Right renal cortex interstitium (tissue), 3 donors: Measurements from ENCODE around the gene ZNF304. TPM values are rescaled to one million over a fixed set of nuclear protein-coding genes. Genes with fewer than 3 reads are reported as not detected.

ENCODE experiments used
- DNase-seq, 3 donors: peaks; one replicate each; pipeline ENCODE4 v3.0.0-alpha.2; 2013; ENCODE audit warnings: low read depth in 3 of 3, low spot score in 2 of 3
- polyA plus RNA-seq, 3 donors: library from polyadenylated mRNA; unstranded; fragments of 120-200 nt; gene quantifications; one replicate each; pipeline ENCODE4 v1.2.1, GENCODE V29; 2013; ENCODE audit not compliant: insufficient read length in 3 of 3

Gene ZNF304
- polyA plus RNA-seq = 10 to 100 TPM; 18.2 to 20.1 (median 19.2) TPM

- DNase-seq = peak; percentile 82 to 93 (median 83)
Observed at GRCh38 chr19:57350877-57351805, at the start of gene ZNF304. Gene ZNF304, plus strand, starts transcription at chr19:57351271. Its CDS starts 394 bp downstream, at chr19:57351665.

GRCh38 chr19:57302020-57302465 is 49.0 kb upstream of the ZNF304 start:
- no peak for DNase-seq

DNA sequence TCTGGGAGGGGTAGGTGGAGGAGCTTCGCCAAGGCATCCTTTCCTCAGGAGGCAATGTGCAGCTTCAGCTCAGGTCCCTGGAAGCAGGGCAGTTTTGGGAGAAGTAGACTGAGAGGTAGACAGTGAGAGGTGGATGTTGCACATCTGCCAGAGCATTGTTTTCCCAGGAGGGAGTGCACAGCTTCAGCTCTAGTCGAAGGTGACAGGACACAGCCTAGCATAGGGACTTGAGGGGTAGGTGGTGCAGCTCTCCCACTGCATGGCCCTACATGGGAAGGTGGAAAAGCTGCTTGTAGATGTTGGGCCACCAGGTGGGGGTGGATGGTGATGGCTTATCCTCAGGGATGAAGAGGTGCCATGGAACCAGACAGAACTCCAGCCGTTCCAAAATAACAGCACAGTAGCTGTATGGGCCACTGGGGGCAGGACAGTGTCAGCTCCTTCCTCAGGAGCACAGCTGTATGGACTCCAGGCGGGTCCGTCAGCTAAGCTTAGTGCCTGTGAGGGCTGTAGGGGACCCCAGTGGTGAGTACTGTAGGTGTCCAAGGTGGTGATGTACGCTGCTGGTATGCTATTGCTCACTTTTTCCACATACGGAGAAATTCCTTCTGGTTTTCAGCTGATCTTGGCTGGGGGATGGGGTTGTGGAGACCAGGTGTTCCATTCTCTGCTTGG is 48.2 kb upstream of the ZNF304 start:
- DNase-seq = no peak

- no peak for DNase-seq
Observed at GRCh38 chr19:57305056-57305455, 46.0 kb upstream of the ZNF304 start.

DNA sequence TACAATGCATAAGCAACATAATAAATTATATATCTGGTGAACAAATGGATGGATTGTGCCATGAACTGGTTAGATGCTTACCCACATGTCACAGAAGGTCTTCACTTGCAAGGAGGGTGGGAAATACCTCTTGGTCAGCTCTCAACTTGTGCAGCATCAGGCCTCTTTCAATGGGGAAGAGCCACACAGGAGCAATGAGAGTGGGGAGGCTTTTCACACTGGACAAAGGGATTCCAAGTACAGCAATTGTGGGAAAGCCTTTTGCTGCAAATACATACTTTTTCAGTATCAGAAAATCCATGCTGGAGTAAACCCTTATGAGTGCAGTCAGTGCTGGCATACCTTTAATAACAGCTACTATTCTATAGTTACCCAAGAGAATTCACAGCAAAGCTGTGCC is 42.6 kb upstream of the ZNF304 start:
- DNase-seq = no peak

DNA sequence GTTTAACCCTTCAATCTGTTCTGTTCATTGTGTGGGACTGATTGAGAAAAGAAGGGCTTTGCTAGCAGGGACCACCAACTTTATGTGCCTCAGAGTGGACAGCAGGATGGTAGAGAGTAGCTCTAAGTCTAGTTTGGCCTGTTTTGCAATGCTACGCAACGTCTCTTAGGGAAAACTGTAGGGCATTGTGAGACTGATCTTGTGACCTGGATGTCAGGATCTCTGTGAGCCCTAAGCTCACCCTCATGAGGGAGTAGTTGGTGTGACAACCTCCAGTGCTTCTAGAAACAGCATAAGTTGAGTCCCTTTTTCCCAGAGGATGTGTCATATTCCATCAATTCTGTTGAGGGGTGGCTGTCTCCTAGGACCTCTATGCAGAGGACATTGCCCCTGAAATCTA is 40.3 kb upstream of the ZNF304 start:
- DNase-seq = no peak

DNA sequence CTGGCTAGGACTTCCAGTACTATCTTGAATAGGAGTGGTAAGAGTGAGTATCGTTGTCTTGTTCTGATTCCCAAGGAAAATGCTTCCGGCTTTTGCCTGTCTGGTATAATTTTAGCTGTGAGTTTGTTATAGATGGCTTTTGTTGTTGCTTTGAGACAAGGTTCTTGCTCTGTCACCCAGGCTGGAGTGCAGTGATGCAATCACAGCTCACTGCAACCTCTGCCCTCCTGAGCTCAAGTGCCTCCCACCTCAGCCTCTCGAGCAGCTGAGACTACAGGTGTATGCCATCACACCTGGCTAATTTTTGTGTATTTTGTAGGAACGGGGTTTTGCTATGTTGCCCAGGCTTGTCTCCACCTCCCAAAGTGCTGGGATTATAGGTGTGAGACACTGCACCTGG is 36.9 kb upstream of the ZNF304 start:
- DNase-seq = no peak

- DNase-seq = no peak
Observed at GRCh38 chr19:57317503-57317902, 33.6 kb upstream of the ZNF304 start.

GRCh38 chr19:57319869-57320179 is 31.2 kb upstream of the ZNF304 start:
- DNase-seq = no peak

DNA sequence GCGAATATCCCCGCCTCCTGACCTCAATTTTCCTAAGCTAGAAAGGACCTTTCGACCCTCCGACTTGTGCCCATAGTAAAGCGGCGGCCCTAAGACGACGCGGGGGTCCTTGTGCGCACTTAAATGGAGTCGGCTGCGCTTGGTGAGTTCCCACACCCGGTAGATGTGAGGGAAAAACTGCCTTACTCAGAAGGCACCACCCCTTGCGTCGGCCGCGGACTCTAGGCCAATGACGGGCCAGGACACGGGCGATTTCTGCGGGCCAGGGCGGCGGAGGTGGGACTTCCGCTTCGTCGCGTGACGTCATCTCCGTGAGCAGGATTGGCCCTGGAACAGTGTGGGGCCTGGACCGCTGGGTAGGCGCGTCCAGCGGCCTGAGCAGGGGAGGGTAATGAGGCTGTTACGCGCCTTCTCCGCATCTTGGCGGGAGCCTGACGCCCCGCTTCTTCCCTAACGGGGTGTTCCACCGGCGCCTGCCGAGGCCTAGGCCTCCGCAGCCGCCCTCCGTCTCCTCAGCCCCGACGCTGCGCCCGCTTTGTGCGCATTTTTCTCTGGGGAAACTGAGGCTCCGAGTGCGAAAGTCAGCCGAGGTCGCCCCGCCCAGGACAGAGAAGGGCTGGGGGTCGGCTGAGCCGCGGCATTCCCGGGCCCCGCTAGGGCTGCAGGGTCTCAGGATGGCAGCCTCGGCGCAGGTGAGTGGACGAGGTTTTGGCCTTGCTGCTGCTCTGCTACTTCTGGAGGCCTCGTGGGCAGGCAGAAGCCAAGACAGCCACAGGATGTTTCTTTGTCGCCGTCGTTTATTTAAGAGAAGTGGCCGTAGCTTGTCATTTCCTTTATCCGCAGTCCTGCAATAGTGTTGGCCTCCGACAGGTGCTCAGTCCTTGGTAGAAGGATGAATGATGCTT is 30.6 kb upstream of the ZNF304 start, which contains the start of gene ZNF543:
Gene ZNF543 (plus strand): TSS at position 293 of the 905 bp plus-strand sequence. CDS start 382 bp downstream, at position 675.
- peak; percentile 88 to 94 (median 91) for DNase-seq

DNA sequence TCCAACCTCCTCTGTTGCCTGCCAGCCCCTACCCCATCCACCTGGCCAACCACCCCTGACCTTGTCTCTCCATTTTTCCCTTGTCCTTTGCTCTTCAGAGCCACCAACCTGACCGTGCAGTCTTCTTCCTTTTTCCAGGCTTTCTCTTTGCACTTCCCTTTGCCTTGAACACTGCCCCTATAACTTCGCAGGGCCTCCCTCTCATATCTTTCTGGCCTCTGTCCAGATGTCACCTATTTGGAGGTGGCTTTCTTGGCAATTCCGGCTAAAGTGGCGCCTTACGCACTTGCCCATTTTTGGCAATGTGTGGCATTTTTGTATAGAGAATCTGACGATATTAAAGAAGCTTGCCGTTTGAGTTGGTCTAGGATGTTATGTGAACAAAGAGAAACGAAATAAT is 30.0 kb upstream of the ZNF304 start:
- DNase-seq = no peak

GRCh38 chr19:57321751-57322150 is 29.3 kb upstream of the ZNF304 start:
- DNase-seq = no peak

GRCh38 chr19:57324992-57325391 is 26.1 kb upstream of the ZNF304 start:
- DNase-seq = no peak

GRCh38 chr19:57327993-57328392 is 23.1 kb upstream of the ZNF304 start:
- no peak for DNase-seq

DNA sequence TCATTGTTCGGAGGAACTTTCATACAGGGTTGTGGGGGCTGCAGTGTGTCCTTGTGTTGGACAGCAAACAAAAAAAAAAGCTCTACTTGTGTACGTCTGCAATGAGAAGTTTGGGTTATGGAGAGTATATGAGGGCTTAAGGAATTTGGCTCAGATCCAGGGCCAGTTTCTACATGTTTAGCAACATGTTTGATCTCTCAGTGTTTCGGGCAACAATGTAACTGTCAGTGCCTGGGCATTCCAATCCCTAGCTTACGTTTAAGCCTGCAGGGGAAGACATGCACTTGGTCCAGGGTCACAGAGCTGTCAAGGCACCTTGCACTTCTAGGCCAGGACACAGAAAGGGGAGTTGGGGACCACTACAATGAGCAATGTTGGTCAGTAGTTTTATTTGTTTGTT is 16.9 kb upstream of the ZNF304 start:
- DNase-seq = no peak

GRCh38 chr19:57338877-57339276 is 12.2 kb upstream of the ZNF304 start:
- DNase-seq = no peak

DNA sequence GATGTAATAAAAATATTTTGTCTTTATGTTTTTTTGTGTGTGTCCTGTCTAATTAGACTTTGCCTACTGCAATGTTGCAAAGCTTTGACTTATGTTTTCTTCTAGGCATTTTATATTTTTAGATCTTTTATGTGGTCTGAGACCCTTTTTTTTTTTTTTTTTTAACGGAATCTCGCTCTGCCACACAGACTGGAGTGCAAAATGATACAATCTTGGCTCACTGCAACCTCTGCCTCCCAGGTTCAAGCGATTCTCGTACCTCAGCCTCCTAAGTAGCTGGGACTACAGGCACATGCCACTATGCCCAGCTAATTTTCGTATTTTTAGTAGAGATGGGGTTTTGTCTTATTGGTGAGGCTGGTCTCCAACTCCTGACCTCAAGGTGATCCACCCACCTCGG is 8.5 kb upstream of the ZNF304 start:
- DNase-seq = no peak

DNA sequence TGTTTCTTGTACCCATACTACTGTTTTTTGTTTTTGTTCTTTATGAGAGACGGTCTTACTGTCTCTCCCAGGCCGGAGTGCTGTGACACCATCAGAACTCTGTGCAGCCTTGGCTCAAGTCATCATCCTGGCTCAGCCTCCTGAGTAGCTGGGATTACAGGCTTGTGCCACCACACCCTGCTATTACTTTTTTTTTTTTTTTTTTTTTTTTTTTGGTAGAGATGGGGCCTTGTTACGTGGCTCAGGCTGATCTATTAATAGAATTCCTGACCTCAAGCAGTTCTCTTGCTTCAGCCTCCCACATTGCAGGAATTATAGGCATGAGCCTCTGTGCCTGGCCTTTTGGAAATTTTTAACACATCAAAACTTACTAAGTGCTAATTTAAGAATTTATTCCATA is 2.9 kb upstream of the ZNF304 start:
- no peak for DNase-seq

DNA sequence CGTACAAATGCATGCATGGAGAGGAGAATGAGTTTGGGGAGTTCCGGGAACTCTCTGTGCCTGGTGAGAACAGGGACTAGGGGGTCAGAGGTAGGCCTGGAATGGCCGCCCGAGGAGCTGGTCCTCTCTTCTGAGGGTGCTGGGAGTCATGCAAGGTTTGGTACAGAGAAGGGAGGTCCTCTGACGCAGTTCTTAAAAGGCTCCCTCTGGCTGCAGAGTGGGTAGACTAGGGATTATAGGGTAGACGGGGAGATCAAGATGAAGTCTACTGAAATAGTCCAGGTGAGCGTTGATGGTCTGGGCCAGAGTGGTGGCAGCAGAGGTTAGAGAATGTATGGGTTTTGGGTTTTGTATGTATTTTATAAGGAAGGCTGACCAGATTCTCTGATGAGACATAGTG is 796 bp downstream of the ZNF304 start:
- DNase-seq = no peak

- no peak for DNase-seq
Observed at GRCh38 chr19:57355916-57356315, 4.8 kb downstream of the ZNF304 start.

DNA sequence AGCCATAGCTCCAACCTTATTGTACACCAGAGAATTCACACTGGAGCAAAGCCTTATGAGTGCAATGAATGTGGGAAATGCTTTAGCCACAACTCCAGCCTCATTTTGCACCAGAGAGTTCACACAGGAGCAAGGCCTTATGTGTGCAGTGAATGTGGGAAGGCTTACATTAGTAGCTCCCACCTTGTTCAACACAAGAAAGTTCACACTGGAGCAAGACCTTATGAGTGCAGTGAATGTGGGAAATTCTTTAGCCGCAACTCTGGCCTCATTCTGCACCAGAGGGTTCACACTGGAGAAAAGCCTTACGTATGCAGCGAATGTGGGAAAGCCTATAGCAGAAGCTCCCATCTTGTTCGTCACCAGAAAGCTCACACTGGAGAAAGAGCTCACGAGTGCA is 6.3 kb downstream of the ZNF304 start:
- no peak for DNase-seq
